Glomerular endothelial cell (primary cell): Measurements from ENCODE around the gene ASB6. TPM values are rescaled to one million over a fixed set of nuclear protein-coding genes. Genes with fewer than 3 reads are reported as not detected.
"Not testable (repeated sequence)": the region's sequence is repeated elsewhere in the genome, so short reads cannot be mapped to it uniquely, and the experiment has no call there.

Experiments used
- DNase-seq: peaks from one replicate; pipeline ENCODE4 v3.0.0-alpha.2; 2011; ENCODE audit warnings: low read depth, low spot score; ENCODE audit errors: extremely low read depth
- total RNA-seq: library from RNA; depleted of rRNA; stranded (reverse); fragments of >200 nt; gene quantifications from 2 replicates; pipeline ENCODE4 v1.2.3, GENCODE V29; 2015

The ASB6 gene
- total RNA-seq, 1 donor from 2014 or later: 29.8 TPM

DNA sequence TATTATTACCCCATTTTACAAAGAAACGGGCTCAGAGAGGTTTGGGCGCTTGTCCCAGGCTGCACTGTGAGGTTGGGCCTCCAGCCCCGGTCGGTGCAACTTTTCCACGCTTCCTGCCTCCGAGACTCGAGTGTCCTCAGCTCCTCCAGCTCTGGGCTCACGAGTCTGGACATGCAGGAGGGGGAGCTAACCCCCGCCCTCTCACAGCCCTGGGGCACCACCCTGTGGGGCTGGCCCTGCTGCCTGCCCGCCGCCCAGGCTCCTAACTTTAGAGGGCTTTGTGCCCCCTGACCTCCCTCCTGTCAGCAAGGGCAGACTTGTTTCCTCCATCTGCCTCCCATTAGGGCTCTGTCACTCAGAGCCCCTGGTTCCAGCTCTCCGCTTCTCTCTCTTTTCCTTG lies 4.3 kb upstream of the ASB6 start:
- no peak for DNase-seq

DNA sequence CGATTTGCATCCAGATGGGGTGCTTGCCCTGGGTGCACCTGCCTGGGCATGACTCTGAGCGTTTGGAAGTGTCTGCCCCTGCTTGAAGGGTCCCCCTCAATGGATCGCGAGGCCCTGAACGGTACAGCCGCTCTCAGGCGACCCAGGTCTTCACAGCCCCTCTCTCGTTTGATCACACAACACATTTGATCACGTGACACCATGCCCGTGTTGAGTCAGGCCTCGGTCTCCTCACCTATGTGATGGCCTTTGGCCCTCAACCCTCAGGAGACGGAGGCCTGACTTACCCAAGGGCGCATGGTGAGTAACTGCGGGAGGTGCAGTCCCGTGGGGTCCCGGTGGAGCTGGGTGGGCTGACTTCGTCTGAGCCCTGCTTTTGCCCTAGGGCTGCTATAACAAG lies 3.0 kb upstream of the ASB6 start:
- DNase-seq: no peak

DNA sequence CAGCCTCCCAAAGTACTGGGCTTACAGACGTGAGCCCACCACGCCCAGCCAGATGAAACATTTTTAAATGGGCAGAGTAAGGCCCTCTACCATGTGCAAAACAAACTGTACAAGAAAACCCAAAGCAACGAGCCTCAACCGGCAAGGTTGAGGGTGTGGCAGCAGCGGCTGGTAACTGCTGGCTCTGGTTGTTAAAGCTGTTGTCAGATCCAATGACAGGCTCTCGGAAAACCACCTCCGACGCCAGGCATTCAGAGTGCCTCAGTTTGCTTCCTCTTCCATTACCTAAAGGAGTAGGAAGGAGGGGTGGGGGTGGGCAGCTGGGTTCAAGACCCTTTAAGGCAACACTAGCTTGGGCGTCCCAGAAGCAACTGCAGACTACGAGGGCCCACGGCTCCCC lies 2.4 kb upstream of the ASB6 start:
- DNase-seq: no peak

DNA sequence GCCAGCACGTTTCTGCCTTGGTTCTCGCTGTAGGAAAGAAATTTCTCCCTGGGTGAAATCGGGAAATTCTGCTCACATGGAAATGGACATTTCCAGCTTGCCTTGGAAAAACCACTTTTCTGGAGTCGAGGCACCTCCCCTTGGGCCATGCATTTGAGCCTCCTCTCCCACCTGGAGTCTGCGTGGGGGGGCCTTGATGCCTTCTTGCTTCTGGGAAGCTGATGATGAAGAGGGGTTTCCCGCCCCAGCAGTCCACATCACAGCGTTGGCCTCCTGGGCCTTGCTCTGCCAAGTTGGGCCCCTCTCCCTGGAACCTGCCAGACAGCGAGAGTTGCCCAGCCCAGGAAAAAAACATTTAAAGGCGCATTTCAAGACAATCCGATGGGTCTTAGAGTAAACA lies 1.8 kb upstream of the ASB6 start:
- DNase-seq: no peak

DNA sequence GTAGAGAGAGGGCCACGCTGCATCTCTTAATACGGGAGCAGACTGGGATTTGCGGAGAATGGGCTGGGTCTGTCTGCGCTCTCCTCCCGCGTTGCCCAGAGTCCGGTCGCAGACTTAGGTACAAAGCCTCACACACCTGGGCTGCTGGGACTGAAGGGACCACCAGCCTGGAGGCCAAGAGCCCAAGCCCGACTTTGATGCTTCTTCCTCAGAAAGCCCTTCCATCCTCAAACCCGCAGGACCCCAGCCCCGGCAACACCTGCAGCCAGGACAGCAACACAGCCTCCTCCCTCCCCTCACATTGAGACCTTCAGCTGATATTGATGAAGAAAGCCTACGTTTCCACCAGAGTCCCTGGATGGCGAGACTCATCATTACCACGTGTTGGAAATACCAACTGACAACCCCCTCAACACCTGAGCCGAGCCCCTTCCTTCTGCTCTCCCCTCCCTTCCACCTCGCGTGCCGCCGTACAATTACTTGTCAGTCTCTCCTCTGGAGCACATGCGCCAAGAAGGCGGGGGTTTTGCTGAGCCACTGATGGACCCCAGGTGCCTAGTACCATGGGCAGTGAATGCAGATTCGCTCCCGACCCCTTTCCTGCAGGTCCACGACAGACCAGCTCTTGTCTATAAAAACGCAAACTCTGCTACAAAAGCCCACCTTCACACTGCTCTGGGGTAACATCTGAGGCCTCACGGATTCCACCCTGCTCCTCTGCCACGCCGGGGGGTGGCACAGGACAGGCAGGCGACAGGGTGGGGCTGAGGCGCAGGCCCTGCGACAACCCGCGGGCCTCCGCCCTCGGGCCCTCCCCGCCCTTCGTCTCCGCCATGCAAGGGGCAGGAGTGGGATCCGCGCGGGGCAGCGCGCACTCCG lies 841 bp downstream of the ASB6 start:
- DNase-seq: no peak

DNA sequence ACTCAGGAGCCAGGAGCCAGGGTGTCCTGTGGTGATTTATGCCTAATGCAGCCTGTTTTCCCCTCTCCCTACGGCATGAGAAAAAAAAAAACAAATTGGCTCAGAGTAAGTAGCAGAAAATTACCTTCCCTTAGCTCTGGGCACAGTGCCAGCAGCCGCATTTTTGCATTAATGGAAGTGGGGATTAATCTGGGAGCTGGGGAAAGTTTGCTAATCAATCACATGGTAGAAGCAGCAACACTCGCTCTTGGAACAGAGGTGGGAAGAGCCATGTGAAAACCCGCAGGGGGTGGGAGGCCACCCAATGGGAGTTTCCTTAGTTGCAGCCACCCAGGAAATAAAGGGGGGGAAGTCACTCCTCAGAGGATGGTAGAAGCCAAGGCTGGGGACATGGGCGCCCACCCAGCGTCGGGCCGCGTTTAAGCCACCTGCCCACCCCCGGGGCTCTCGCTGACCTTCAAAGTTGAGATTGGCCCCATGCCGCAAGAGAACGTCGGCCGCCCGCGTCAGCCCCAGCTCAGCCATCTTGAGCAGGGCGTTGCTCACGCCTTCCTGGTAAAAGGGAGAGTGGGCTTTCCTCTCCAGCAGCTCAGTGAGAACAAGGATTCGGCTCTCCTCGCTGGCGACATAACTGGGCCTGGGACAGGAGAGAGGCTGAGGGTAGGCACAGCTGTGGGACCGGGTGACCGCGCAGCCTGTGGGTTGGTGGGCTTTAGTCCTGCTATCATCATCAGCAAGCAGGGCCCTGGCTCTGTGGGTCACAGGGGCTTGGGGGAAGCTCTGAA lies 1.7 kb downstream of the ASB6 start:
- no peak for DNase-seq

DNA sequence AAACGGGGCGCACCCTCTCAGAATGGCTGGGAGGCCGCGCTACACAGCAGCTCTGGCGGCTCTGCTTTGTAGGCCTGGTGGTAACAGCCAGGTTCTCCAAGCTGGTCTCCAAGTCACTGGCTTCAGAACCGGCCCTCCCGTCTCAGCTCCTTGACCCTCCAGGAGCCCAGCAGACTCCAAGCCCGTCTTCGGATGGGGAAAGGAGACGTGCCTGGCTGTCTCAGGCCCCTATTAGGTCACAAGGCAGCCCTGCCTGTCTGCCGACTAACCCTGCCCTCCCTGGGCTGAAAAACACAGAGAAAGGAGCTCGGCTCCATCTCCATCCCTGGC lies 2.2 kb downstream of the ASB6 start:
- DNase-seq: no peak

DNA sequence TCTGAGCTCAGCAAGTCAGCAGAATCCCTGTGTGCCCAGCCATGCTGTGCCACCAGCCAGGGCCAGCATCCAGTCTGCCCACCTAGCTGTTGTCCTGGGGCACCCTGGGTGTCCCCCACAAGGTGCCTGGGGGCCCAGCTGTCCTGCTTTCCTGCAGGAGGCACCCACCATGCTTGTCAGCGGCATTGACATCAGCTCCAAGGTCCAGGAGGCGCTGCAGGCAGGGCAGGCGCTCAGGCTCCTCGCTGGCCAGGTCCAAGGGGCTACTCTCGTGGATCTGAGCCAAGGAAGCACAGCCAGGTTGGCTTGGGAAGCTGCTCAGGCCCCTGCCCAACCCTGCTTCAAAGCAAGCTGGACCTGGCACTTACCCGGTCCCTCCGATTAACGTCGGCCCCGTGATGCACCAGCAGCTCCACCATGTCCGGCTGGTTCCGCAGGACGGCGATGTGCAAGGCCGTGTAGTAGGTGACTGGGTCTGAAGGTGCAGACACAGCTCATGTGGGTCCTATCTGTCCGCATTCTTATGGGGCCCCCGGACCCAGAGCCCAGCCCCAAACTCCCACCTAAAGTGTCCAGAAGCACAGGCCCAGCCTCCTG lies 2.8 kb downstream of the ASB6 start:
- DNase-seq: no peak

DNA sequence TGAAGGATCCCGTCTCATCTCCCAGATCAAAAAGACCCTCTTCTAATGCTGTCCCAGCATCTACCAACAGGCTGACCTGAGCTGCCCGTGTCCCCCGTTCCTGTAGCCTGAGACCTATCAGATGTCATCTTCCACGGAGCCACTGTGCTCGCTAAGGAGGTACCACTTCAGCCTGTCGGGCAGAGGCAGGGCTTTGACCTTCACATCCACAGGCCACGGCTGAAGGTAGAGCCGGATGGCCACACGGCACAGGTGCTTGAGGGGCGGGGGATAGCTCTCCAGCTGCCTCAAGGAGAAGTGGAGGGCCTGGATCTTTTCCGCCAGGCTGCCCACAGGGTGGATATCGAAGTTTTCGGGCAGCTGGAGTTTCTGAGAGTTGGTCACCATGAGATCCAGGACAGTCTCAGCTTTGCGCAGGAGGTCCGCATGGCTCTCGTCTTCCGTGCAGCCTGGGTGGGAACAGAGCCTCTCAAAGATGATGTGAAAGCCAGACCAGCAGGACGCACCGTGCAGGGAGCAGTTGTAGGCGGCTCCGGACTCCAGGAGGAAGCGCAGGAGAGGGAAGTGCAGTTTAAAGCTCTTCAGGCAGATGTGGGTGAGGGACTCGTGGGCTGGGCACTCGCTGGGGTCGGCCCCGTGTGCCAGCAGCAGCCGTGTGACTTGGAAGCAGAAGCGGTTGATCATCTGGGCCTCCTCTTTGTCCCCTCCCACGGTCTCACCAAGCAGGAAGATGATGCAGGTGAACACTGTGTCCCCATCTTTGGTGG lies 4.1 kb downstream of the ASB6 start:
- DNase-seq: no peak

DNA sequence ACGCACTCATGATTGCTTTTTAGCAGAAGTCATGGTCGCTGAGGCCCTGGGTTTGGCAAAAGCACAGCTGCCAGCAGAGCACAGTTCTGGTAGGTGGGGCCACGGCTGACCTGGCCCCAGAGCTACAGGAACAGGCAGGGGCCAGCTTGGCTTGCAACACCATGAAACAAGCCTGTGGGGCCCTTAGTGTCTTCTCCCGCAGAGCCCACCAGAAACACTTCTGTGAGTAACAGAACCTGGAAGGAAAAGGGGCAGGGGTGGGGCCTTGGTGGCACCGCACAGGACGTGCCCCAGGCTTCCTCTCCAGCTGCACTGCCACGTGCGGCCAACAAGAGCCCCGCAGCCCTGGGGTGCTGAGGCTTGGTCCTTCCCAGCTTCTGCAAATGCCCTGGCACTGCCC lies 4.8 kb downstream of the ASB6 start:
- no peak for DNase-seq

DNA sequence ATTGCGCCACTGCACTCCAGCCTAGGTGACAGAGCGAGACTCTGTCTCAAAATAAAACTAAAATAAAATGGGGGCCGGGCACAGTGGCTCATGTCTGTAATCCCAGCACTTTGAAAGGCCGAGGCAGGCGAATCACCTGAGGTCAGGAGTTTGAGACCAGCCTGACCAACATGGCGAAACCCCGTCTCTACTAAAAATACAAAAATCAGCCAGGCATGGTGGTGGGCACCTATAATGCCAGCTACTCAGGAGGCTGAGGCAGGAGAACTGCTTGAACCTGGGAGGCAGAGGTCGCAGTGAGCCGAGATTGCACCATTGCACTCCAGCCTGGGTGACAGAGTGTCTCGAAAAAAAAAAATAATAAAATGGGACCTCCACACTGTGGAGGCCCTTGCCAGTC lies 5.6 kb downstream of the ASB6 start:
- not testable (repeated sequence) for DNase-seq

DNA sequence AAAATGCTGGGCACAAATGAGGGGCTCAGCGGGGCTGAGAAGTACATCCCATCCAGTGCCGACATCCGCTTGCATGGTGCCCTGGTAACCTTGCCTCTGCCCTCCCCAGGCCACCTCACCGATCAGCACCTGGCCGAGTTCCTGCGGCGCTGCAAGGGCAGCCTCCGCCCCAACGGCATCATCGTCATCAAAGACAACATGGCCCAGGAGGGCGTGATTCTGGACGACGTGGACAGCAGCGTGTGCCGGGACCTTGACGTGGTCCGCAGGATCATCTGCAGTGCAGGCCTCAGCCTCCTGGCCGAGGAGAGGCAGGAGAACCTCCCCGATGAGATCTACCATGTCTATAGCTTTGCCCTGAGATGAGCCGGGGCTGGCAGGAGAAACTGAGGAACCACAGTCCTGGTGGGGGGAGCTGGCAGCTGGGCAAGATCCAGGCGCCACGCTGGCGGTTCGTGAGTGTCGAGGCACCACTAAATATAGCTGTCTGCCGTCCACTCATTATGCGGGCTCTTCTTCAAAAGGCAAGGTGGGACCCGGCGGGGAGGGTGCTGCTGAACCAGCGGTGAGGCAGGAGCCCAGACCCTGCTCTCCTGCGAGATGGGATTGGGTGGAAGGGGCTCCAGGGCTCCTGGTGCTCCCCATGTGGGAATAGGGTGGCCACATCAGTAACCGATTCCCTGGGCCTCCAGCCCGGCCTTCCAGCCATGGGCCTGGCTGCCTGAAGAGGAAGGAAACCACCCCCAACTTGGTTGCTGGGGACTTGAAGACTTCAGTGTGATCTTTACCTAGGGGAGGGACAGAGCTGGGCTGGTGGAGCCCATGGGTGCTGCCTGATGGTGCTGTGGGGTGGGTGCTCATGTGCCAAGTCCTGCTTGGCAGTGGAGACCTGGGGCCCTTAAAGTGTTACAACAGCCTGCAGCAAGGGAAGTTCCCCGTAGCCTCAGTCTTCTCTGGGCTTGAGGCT lies 6.6 kb downstream of the ASB6 start:
- DNase-seq: no peak

DNA sequence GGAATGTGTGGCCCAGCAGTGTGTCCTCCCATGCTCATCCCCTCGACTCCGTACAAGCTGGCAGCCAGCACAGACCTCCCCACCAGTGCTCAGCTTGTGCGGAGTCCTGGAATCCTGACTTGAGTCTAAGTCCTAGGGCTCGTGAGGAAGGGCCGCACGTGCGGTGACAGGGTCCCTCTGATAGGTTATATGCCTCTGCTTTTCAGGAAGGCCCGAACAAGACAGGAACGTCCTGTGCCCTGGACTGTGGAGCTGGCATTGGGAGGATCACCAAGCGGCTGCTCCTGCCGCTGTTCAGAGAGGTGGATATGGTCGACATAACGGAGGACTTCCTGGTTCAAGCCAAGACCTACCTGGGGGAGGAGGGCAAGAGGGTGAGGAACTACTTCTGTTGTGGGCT lies 8.1 kb downstream of the ASB6 start:
- DNase-seq: no peak

DNA sequence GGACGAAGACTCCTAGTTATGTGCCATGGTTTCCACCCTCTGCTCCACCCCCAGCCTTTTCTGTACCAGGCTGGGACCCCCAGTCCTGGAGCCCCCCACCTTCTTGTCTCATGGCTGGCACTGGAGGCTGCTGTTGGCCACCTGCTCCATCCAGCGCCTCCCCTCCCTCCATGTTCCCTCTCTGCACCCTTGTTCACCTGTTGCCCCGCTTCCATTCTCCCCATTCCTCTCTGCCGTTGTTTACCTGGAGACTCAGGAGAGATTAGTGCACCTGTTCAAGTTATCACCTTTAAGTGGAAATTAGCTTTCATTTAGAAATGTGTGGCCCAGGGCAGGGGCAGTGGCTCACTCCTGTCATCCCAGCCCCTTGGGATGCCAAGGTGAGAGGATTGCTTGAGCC lies 8.7 kb downstream of the ASB6 start:
- DNase-seq: no peak

DNA sequence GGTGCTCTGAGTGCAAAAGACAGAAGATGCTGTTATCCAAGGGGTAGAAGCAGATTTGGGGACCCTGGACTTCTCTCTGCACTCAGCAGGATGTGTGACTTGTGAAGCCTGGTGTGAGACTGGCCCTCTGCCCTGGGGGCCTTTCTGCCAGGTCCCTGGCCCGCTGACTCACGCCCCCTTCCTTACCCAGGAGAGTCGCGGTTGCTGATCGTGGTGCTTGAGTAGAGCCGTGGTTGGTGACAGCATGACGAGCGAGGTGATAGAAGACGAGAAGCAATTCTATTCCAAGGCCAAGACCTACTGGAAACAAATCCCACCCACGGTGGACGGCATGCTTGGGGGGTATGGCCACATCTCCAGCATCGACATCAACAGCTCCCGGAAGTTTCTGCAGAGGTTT lies 9.5 kb downstream of the ASB6 start:
- no peak for DNase-seq

DNA sequence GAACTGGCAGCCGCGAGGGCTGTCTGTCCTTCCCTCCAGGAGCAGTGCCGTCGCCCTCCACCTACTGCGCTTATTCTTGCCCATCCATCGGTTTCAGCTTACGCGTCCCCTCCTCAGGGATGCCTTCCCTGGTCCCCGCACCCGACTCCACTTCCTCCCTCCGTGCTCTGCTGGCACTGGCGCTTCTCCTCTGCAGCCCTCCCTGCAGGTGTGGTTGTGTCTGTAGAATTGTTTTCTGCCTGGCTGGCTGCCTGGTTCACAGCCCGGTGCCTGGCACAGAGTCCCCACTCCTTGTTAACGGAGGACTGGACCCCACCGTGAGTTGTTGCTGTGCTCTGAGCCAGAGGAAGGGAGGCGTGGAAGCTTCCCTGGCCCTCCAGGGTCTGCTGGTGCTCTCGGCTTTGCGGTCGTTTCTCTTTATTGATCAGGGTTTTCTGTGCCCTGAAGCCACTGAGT lies 10.2 kb downstream of the ASB6 start:
- no peak for DNase-seq

DNA sequence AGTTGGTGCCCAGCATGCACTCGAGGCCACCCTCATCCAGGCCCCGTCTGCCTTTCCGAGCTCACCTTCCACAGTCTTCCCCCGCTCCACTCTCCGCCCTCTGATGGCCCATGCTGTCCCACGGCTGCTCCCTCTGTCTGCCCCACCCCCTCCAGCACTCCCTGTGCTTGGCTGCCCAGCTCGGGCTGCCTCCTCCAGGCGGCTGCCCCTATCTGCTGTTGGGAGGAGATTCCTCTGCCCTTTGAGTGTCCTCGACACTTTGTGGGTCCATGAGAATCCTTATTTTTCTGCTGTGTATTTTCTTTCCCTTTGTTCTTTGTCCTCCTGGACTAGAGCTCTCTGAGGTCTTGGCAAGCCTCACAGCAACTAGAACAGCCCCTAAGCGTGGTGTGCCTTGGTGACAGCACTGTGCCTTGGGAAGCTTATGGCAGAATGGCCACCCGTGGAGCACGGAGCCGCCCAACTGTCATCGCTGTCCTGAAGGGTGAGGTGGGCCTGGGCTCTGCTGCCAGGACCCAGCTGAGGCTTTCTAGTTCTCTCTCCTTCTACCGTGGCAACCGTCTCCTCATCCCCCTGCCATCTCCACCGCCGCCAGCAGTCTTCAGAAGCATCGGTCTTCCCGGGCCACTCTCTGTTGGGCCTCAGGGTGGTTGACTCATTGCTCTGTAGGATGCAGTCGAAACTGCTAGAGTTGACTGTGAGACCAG lies 10.8 kb downstream of the ASB6 start:
- no peak for DNase-seq

DNA sequence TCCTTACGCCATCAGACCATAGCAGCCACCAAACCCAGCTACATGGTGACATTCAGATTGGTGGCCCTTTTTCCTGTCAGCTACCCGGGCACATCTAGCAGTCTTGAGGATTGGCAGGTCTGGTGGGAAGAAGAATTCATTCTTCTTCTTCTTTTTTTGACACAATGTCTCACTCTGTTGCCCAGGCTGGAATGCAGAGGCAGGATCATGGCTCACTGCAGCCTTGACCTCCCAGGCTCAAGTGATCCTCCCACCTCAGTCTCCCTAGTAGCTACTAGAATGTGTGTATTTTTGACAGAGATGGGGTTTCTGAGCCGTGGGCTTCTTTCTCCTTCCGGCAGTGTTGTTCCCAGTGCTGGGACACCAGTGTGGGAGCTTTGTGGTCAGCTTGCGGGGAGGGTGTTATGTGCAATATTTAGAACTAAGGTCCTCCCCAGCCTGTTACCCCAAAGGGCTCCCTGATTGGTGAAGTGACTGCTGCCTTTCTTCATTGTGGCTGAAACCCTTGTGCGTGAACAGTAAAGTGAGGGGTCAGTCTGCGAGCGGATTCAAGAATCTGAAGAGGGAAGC lies 12.6 kb downstream of the ASB6 start:
- DNase-seq: no peak

DNA sequence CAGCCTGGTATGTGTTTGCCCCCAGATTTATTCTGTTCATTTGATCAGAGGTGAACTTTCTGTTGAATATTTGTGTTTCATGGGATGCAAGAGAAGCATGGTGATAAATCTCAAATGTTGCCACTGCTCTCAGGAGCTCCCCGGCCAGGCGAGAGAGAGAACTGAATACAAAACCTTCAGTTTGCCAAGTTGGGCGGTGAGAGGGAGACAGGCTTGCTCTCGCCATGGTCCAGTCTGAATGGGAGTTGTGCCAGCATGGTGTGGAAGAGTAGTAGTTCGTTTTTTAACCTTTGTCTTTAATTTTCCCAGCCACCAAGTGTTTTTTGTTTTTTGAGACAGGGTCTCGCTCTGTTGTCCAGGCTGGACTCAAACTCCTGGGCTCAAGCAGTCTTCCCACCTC lies 13.2 kb downstream of the ASB6 start:
- DNase-seq: no peak
